PFSK-1 (cell line): ENCODE data around the gene AP2A2.

Experiments used
- POLR2AphosphoS5 ChIP-seq: IDR thresholded peaks from 2 replicates; pipeline ENCODE4 v1.6.1; 2012; ENCODE audit warnings: low read depth, mild to moderate bottlenecking, control low read depth, low read length, moderate library complexity
- TAF1 ChIP-seq: IDR thresholded peaks from 2 replicates; pipeline ENCODE4 v1.6.1; 2012; ENCODE audit warnings: low read length, control low read depth, borderline replicate concordance; ENCODE audit not compliant: insufficient read depth
- TF ChIP-seq, protein P1 (sequence below), 2 experiments: IDR thresholded peaks; 2 replicates each; pipeline versions ENCODE4 v1.6.1 to v1.8.0; 2011 to 2012; ENCODE audit warnings: low read depth in 2 of 2, low read length in 2 of 2, control low read depth in 1 of 2, inconsistent platforms in 1 of 2, mild to moderate bottlenecking in 1 of 2, moderate library complexity in 1 of 2; ENCODE audit not compliant: insufficient read depth in 1 of 2

DNA sequence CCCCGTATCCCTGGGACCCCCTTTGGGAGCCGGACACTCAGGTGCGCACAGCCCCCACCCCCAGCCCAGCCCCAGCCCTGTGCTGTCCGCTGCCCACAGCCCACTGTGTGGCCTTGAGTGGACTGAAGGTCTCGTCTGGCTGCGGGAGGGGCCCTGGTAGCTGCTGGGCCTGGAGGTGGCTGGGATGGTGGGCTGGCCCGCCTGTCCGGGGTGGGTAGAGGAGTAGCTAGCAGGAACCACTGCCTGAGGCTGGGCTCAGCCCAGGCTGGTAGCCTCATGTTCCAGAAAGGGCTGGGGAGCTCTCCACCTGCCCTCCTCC, 115.4 kb downstream of the AP2A2 start:
- no peak for TF ChIP-seq POLR2AphosphoS5
- TF ChIP-seq, protein P1, sequence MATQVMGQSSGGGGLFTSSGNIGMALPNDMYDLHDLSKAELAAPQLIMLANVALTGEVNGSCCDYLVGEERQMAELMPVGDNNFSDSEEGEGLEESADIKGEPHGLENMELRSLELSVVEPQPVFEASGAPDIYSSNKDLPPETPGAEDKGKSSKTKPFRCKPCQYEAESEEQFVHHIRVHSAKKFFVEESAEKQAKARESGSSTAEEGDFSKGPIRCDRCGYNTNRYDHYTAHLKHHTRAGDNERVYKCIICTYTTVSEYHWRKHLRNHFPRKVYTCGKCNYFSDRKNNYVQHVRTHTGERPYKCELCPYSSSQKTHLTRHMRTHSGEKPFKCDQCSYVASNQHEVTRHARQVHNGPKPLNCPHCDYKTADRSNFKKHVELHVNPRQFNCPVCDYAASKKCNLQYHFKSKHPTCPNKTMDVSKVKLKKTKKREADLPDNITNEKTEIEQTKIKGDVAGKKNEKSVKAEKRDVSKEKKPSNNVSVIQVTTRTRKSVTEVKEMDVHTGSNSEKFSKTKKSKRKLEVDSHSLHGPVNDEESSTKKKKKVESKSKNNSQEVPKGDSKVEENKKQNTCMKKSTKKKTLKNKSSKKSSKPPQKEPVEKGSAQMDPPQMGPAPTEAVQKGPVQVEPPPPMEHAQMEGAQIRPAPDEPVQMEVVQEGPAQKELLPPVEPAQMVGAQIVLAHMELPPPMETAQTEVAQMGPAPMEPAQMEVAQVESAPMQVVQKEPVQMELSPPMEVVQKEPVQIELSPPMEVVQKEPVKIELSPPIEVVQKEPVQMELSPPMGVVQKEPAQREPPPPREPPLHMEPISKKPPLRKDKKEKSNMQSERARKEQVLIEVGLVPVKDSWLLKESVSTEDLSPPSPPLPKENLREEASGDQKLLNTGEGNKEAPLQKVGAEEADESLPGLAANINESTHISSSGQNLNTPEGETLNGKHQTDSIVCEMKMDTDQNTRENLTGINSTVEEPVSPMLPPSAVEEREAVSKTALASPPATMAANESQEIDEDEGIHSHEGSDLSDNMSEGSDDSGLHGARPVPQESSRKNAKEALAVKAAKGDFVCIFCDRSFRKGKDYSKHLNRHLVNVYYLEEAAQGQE (IDR thresholded peaks at IDR 0.05; ENCODE audit: insufficient read depth in 1 of 2, low read depth in 2 of 2, low read length in 2 of 2), result no peak
- no peak for TF ChIP-seq TAF1
